GM12878 (cell line): ENCODE measurements around the gene SP3. TPM values are rescaled to one million over a fixed set of nuclear protein-coding genes. Genes with fewer than 3 reads are reported as not detected.

Experiments used
- ATAC-seq: fragments of 200-7000 bp; cut with Tn5 transposase; 3 replicates; pipeline ENCODE4 v1.9.1; 2020; ENCODE audit warnings: mild to moderate bottlenecking, moderate library complexity
- BruUV-seq: library from RNA; stranded (reverse); fragments of 400-500 nt; replicated peaks from 2 replicates; lab custom pipeline; 2021; lab: Mats Ljungman, UMichigan
- CTCF ChIA-PET: fragments of 300-600 bp; sonication (Branson Sonifier 250); formaldehyde crosslinking; extraction: SDS; loops from one replicate; lab custom pipeline; 2021; ENCODE audit warnings: inconsistent platforms; lab: Yijun Ruan, JAX
- POLR2A ChIA-PET: fragments of 350-600 bp; formaldehyde crosslinking; extraction: SDS; loops from one replicate; lab custom pipeline; 2021; ENCODE audit warnings: inconsistent platforms; lab: Charles Lee
- RAD21 ChIA-PET: fragments of 300-600 bp; sonication (Branson Sonifier 250); formaldehyde crosslinking; loops from one replicate; lab custom pipeline; 2023; ENCODE audit warnings: antibody characterized with exemption; ENCODE audit not compliant: unreplicated experiment; lab: Charles Lee
- SMC1A ChIA-PET: fragments of 300-600 bp; sonication (Branson Sonifier 250); formaldehyde crosslinking; loops from one replicate; lab custom pipeline; 2023; ENCODE audit not compliant: unreplicated experiment, uncharacterized antibody; lab: Charles Lee
- DNase-seq: peaks from one replicate; pipeline ENCODE4 v3.0.0-alpha.2; 2011; ENCODE audit warnings: low read depth, low spot score
- FAIRE-seq: peaks from 3 replicates; lab custom pipeline; 2011; peaks lifted over from hg19 to GRCh38; lab: Jason Lieb, UNC
- H2AFZ ChIP-seq: 2 replicates; pipeline ENCODE4 v1.6.0; 2011; ENCODE audit warnings: low read depth, low read length, control low read depth; ENCODE audit not compliant: control insufficient read depth
- H3K27ac ChIP-seq: 2 replicates; pipeline ENCODE4 v1.5.1; 2011; ENCODE audit warnings: control low read depth; ENCODE audit not compliant: control insufficient read depth, insufficient read depth
- H3K27me3 ChIP-seq, 2 experiments: replicated peaks in 1 of 2; 2 replicates each; pipeline versions ENCODE4 v1.6.0 to v1.6.1; 2011; ENCODE audit warnings: low read length in 1 of 2; ENCODE audit not compliant: control insufficient read depth in 2 of 2, insufficient read depth in 2 of 2
- H3K36me3 ChIP-seq, 2 experiments: 2 replicates each; pipeline ENCODE4 v1.5.1; 2011; ENCODE audit warnings: low read length in 1 of 2; ENCODE audit not compliant: control insufficient read depth in 2 of 2, insufficient read depth in 2 of 2
- H3K4me1 ChIP-seq: 2 replicates; pipeline ENCODE4 v1.6.1; 2011; ENCODE audit warnings: mild to moderate bottlenecking, low read length, moderate library complexity, mixed read lengths; ENCODE audit not compliant: control insufficient read depth, insufficient read depth
- H3K4me2 ChIP-seq: 2 replicates; pipeline ENCODE4 v1.6.0; 2011; ENCODE audit warnings: control low read depth; ENCODE audit not compliant: control insufficient read depth, insufficient read depth
- H3K4me3 ChIP-seq: fragments of 200-600 bp; sonication (generic); 2 replicates; pipeline ENCODE4 v1.5.1; 2016
- H3K79me2 ChIP-seq: 2 replicates; pipeline ENCODE4 v1.6.0; 2011; ENCODE audit warnings: low read length; ENCODE audit not compliant: control insufficient read depth, insufficient read depth
- H3K9ac ChIP-seq: 2 replicates; pipeline ENCODE4 v1.8.0; 2011; ENCODE audit warnings: low read length, control low read depth, mixed read lengths; ENCODE audit not compliant: control insufficient read depth, insufficient read depth
- H3K9me3 ChIP-seq: replicated peaks from 3 replicates; pipeline ENCODE4 v1.5.1; 2011; ENCODE audit warnings: mild to moderate bottlenecking, low read length; ENCODE audit not compliant: control insufficient read depth, insufficient read depth
- H4K20me1 ChIP-seq: 2 replicates; pipeline ENCODE4 v1.6.0; 2011; ENCODE audit not compliant: control insufficient read depth, insufficient read depth
- ASH2L ChIP-seq: fragments of 300-600, 200-600 bp; sonication (generic); IDR thresholded peaks from 2 replicates; pipeline ENCODE4 v1.6.1; 2017; ENCODE audit warnings: low read depth, mild to moderate bottlenecking, borderline replicate concordance
- ATF7 ChIP-seq: fragments of 450-650 bp; IDR thresholded peaks from 2 replicates; pipeline ENCODE4 v1.6.1; 2016; ENCODE audit warnings: low read depth, mild to moderate bottlenecking
- MEF2B ChIP-seq: fragments of 450-650 bp; IDR thresholded peaks from 2 replicates; pipeline ENCODE4 v1.6.1; 2018; ENCODE audit warnings: mild to moderate bottlenecking, moderate library complexity; ENCODE audit not compliant: partially characterized antibody, poor library complexity, severe bottlenecking
- NFYA ChIP-seq: IDR thresholded peaks from 2 replicates; pipeline ENCODE4 v1.6.1; 2011; ENCODE audit warnings: low read depth, mild to moderate bottlenecking, low read length, improper control_type of control experiment, borderline replicate concordance
- PAX8 ChIP-seq: fragments of 450-650 bp; IDR thresholded peaks from 2 replicates; pipeline ENCODE4 v1.6.1; 2017; ENCODE audit warnings: mild to moderate bottlenecking, moderate library complexity
- STAT3 ChIP-seq: IDR thresholded peaks from 2 replicates; pipeline ENCODE4 v1.6.1; 2011; ENCODE audit warnings: low read depth, low read length, improper control_type of control experiment
- USF1 ChIP-seq: IDR thresholded peaks from 2 replicates; pipeline ENCODE4 v1.6.1; 2011; ENCODE audit warnings: borderline replicate concordance, low read depth, mild to moderate bottlenecking, moderate library complexity, mixed read lengths, low read length; ENCODE audit not compliant: insufficient read depth; ENCODE audit errors: extremely low read length
- in situ Hi-C: fragments of 300-500 bp; cut with MboI; formaldehyde crosslinking; loops from 9 replicates; pipeline ENCODE4 v1.14.3; 2018; ENCODE audit warnings: mixed read lengths
- intact Hi-C: fragments of 100-400 bp; cut with micrococcal nuclease; formaldehyde crosslinking; loops from one replicate; pipeline ENCODE4 v1.14.2; 2022; ENCODE audit not compliant: unreplicated experiment
- polyA plus RNA-seq, 11 experiments: library from polyadenylated mRNA; depleted of rRNA in 4 of 11; unstranded in 6 of 11; stranded (reverse) in 5 of 11; fragments of >200 nt; fragmentation: Nextera tagmentation in 4 of 11; fragmentation: Illumina TruSeq in 1 of 11; extraction: Ambion mirVana in 4 of 11; extraction: Trizol in 1 of 11; gene quantifications; 1 replicate in 1 of 11; 2 replicates in 10 of 11; pipeline versions ENCODE4 v1.2.1 to v1.2.3, GENCODE V29; 2011 to 2016; ENCODE audit warnings: inconsistent platforms in 2 of 11, missing spikeins in 2 of 11, low read depth in 1 of 11
- total RNA-seq, 4 experiments: library from RNA; depleted of rRNA in 3 of 4; stranded (reverse); fragments of >200 nt in 3 of 4; fragmentation: Illumina TruSeq in 1 of 4; extraction: Trizol in 1 of 4; gene quantifications; 2 replicates each; pipeline versions ENCODE4 v1.2.1 to v1.2.3, GENCODE V29; 2013 to 2021
- TF ChIP-seq, protein P1 (sequence below): fragments of 450-650 bp; conservative IDR thresholded peaks from 2 replicates; pipeline ENCODE4 v1.6.1; 2017; ENCODE audit warnings: mild to moderate bottlenecking, moderate library complexity
- TF ChIP-seq, protein P2 (sequence below): fragments of 450-650 bp; IDR thresholded peaks from 2 replicates; pipeline ENCODE4 v1.6.1; 2016; ENCODE audit warnings: mild to moderate bottlenecking
- TF ChIP-seq, protein P3 (sequence below): fragments of 450-650 bp; IDR thresholded peaks from 2 replicates; pipeline ENCODE4 v1.6.1; 2017; ENCODE audit warnings: mild to moderate bottlenecking
- TF ChIP-seq, protein P4 (sequence below): fragments of 150-350 bp; IDR thresholded peaks from 2 replicates; pipeline ENCODE4 v1.6.1; 2016; ENCODE audit warnings: low read depth, low read length

SP3 gene
- total and polyA plus RNA-seq, 10 of the 15 experiments (the other 5 are each of a cell fraction or from before 2014, with no cell fraction given) = 9.9 to 87.6 (median 52.4) TPM

GRCh38 chr2:173922760-173923159 is 42.4 kb downstream of the SP3 start:
- peaks cover 0 to 7% of the 10 kb centered on the region in 2 experiments; a peak in 3 of 4 replicates for H3K36me3 ChIP-seq
- POLR2A ChIA-PET = no interaction called here
- no peak overlapping the region for H3K27ac ChIP-seq
- no peak for FAIRE-seq
- H3K4me1 ChIP-seq = peaks cover 5% of the 10 kb centered on the region; the same call in 1 of the 2 replicates
- CTCF ChIA-PET = no interaction called here
- no peak overlapping the region for H2AFZ ChIP-seq
- no TSS peak for BruUV-seq
- peaks cover 82% of the 10 kb centered on the region for H3K79me2 ChIP-seq
- H3K9ac ChIP-seq = no peak overlapping the region
- DNase-seq = no peak
- in situ Hi-C loops = no loop called here
- intact Hi-C loops = no loop called here
- H3K4me3 ChIP-seq = no peak overlapping the region
- RAD21 ChIA-PET = no interaction called here
- SMC1A ChIA-PET = no interaction called here
- H4K20me1 ChIP-seq = no peaks in the 10 kb centered on the region
- no peak overlapping the region for H3K4me2 ChIP-seq
- no peaks in the 10 kb centered on the region; the same call in 2 of the 3 replicates for H3K9me3 ChIP-seq
- ATAC-seq = no peak
- no peaks in the 10 kb centered on the region for H3K27me3 ChIP-seq
- TF ChIP-seq ATF7 (no peak), MEF2B (no peak), USF1 (no peak), PAX8 (no peak), NFYA (no peak), ASH2L (no peak), STAT3 (no peak)
- TF ChIP-seq, protein P1, sequence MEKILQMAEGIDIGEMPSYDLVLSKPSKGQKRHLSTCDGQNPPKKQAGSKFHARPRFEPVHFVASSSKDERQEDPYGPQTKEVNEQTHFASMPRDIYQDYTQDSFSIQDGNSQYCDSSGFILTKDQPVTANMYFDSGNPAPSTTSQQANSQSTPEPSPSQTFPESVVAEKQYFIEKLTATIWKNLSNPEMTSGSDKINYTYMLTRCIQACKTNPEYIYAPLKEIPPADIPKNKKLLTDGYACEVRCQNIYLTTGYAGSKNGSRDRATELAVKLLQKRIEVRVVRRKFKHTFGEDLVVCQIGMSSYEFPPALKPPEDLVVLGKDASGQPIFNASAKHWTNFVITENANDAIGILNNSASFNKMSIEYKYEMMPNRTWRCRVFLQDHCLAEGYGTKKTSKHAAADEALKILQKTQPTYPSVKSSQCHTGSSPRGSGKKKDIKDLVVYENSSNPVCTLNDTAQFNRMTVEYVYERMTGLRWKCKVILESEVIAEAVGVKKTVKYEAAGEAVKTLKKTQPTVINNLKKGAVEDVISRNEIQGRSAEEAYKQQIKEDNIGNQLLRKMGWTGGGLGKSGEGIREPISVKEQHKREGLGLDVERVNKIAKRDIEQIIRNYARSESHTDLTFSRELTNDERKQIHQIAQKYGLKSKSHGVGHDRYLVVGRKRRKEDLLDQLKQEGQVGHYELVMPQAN = no peak
- TF ChIP-seq, protein P2, sequence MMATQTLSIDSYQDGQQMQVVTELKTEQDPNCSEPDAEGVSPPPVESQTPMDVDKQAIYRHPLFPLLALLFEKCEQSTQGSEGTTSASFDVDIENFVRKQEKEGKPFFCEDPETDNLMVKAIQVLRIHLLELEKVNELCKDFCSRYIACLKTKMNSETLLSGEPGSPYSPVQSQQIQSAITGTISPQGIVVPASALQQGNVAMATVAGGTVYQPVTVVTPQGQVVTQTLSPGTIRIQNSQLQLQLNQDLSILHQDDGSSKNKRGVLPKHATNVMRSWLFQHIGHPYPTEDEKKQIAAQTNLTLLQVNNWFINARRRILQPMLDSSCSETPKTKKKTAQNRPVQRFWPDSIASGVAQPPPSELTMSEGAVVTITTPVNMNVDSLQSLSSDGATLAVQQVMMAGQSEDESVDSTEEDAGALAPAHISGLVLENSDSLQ = no peak
- TF ChIP-seq, protein P3, sequence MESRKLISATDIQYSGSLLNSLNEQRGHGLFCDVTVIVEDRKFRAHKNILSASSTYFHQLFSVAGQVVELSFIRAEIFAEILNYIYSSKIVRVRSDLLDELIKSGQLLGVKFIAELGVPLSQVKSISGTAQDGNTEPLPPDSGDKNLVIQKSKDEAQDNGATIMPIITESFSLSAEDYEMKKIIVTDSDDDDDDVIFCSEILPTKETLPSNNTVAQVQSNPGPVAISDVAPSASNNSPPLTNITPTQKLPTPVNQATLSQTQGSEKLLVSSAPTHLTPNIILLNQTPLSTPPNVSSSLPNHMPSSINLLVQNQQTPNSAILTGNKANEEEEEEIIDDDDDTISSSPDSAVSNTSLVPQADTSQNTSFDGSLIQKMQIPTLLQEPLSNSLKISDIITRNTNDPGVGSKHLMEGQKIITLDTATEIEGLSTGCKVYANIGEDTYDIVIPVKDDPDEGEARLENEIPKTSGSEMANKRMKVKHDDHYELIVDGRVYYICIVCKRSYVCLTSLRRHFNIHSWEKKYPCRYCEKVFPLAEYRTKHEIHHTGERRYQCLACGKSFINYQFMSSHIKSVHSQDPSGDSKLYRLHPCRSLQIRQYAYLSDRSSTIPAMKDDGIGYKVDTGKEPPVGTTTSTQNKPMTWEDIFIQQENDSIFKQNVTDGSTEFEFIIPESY = no peak
- TF ChIP-seq, protein P4, sequence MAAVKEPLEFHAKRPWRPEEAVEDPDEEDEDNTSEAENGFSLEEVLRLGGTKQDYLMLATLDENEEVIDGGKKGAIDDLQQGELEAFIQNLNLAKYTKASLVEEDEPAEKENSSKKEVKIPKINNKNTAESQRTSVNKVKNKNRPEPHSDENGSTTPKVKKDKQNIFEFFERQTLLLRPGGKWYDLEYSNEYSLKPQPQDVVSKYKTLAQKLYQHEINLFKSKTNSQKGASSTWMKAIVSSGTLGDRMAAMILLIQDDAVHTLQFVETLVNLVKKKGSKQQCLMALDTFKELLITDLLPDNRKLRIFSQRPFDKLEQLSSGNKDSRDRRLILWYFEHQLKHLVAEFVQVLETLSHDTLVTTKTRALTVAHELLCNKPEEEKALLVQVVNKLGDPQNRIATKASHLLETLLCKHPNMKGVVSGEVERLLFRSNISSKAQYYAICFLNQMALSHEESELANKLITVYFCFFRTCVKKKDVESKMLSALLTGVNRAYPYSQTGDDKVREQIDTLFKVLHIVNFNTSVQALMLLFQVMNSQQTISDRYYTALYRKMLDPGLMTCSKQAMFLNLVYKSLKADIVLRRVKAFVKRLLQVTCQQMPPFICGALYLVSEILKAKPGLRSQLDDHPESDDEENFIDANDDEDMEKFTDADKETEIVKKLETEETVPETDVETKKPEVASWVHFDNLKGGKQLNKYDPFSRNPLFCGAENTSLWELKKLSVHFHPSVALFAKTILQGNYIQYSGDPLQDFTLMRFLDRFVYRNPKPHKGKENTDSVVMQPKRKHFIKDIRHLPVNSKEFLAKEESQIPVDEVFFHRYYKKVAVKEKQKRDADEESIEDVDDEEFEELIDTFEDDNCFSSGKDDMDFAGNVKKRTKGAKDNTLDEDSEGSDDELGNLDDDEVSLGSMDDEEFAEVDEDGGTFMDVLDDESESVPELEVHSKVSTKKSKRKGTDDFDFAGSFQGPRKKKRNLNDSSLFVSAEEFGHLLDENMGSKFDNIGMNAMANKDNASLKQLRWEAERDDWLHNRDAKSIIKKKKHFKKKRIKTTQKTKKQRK = no peak
